CD4-positive, alpha-beta memory T cell (primary cell): ENCODE data around the gene IL1RAPL2. TPM values are rescaled to one million over a fixed set of nuclear protein-coding genes. Genes with fewer than 3 reads are reported as not detected.
"Not testable (repeated sequence)": the region's sequence is repeated elsewhere in the genome, so short reads cannot be mapped to it uniquely, and the experiment has no call there.

Source experiments
- CTCF ChIA-PET: fragments of 350-600 bp; sonication (Branson Sonifier 250); formaldehyde crosslinking; loops from one replicate; lab custom pipeline; 2021; ENCODE audit warnings: inconsistent platforms; ENCODE audit not compliant: partially characterized antibody; lab: Charles Lee
- POLR2A ChIA-PET: fragments of 350-600 bp; sonication (Branson Sonifier 250); formaldehyde crosslinking; loops from one replicate; lab custom pipeline; 2021; ENCODE audit not compliant: partially characterized antibody; lab: Charles Lee
- DNase-seq, 5 donors: peaks; one replicate each; pipeline versions ENCODE4 v3.0.0 to v3.0.0-alpha.2; 2020 to 2022; ENCODE audit warnings: mixed read lengths in 1 of 5
- H3K27ac ChIP-seq: one replicate; pipeline ENCODE4 v1.7.0; 2013; ENCODE audit warnings: low read depth, low read length
- H3K27me3 ChIP-seq: 2 replicates; pipeline ENCODE4 v1.7.0; 2013; ENCODE audit warnings: mild to moderate bottlenecking, low read length, moderate library complexity; ENCODE audit not compliant: insufficient read depth
- H3K36me3 ChIP-seq: 2 replicates; pipeline ENCODE4 v1.7.0; 2013; ENCODE audit warnings: mild to moderate bottlenecking, low read length, moderate library complexity; ENCODE audit not compliant: insufficient read depth
- H3K4me1 ChIP-seq: 2 replicates; pipeline ENCODE4 v1.7.0; 2013; ENCODE audit warnings: mild to moderate bottlenecking, low read length, moderate library complexity; ENCODE audit not compliant: insufficient read depth
- H3K4me3 ChIP-seq, 2 donors: one replicate each; pipeline ENCODE4 v1.7.0; 2013; ENCODE audit warnings: low read length in 2 of 2, mild to moderate bottlenecking in 1 of 2
- H3K9me3 ChIP-seq, 2 donors: one replicate each; pipeline ENCODE4 v1.7.0; 2013; ENCODE audit warnings: low read length in 2 of 2, control low read depth in 1 of 2; ENCODE audit not compliant: control insufficient read depth in 1 of 2
- H3K27ac Mint-ChIP-seq, 7 donors: one replicate each; pipeline ENCODE4 v1.8.0; 2020 to 2021; ENCODE audit warnings: mixed read lengths in 7 of 7, mild to moderate bottlenecking in 6 of 7, inconsistent platforms in 3 of 7, moderate library complexity in 3 of 7
- H3K27me3 Mint-ChIP-seq, 2 donors: one replicate each; pipeline ENCODE4 v1.8.0; 2020 to 2021; ENCODE audit warnings: mixed read lengths in 2 of 2
- H3K36me3 Mint-ChIP-seq, 2 donors: one replicate each; pipeline ENCODE4 v1.8.0; 2020 to 2021; ENCODE audit warnings: mixed read lengths in 2 of 2, inconsistent platforms in 1 of 2, mild to moderate bottlenecking in 1 of 2
- H3K4me1 Mint-ChIP-seq, 4 donors: one replicate each; pipeline ENCODE4 v1.8.0; 2020 to 2021; ENCODE audit warnings: mixed read lengths in 4 of 4, mild to moderate bottlenecking in 1 of 4
- H3K4me3 Mint-ChIP-seq, 8 donors: one replicate each; pipeline ENCODE4 v1.8.0; 2020 to 2021; ENCODE audit warnings: mixed read lengths in 8 of 8, mild to moderate bottlenecking in 7 of 8, moderate library complexity in 6 of 8, inconsistent platforms in 3 of 8
- H3K9me3 Mint-ChIP-seq, 8 donors: one replicate each; pipeline ENCODE4 v1.8.0; 2020 to 2021; ENCODE audit warnings: mixed read lengths in 8 of 8, mild to moderate bottlenecking in 5 of 8, inconsistent platforms in 3 of 8, moderate library complexity in 1 of 8
- intact Hi-C: fragments of 100-400 bp; cut with micrococcal nuclease; formaldehyde crosslinking; loops from one replicate; pipeline ENCODE4 v1.15.1; 2023
- polyA plus RNA-seq, 2 donors: library from polyadenylated mRNA; unstranded; fragments of 300-500 nt; fragmentation: Illumina TruSeq; gene quantifications; one replicate each; pipeline ENCODE4 v1.2.3, GENCODE V29; 2021
- total RNA-seq, 2 experiments: library from RNA; stranded (reverse); gene quantifications; one replicate each; pipeline ENCODE4 v1.2.3, GENCODE V29; 2021

The IL1RAPL2 gene
- total and polyA plus RNA-seq, 4 experiments from 2014 or later, result not detected

DNA sequence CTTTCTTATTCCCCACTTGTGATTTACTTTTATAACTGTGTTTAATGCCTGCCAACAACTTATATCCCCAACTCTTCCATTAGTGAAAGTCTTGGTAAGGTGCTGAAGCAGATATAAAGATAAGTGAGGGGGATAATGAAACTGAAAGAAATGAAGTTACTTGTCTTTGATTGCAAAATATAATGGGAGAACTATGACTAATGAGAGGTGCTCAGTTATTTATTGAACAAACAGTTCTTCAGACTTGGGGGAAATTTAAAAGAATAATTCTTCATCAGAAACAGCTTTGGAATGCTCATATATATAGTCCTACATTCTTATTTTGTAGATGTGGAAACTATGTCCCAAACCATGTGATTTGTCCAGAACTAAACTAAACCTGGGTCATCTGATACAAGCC is 441.0 kb downstream of the IL1RAPL2 start:
- Histone ChIP-seq H3K4me3 (no peak overlapping the region), H3K9me3 (no peaks in the 10 kb centered on the region), H3K36me3 (no peaks in the 10 kb centered on the region), H3K27me3 (no peaks in the 10 kb centered on the region), H3K4me1 (no peaks in the 10 kb centered on the region), H3K27ac (no peak overlapping the region)
- ChIA-PET POLR2A (no interaction called here), CTCF (no interaction called here)
- intact Hi-C loops, result no loop called here
- Mint-ChIP-seq H3K27ac (no peak overlapping the region), H3K9me3 (no peaks in the 10 kb centered on the region), H3K36me3 (no peaks in the 10 kb centered on the region), H3K4me3 (no peak overlapping the region), H3K4me1 (no peaks in the 10 kb centered on the region), H3K27me3 (no peaks in the 10 kb centered on the region)
- no peak for DNase-seq

- H3K4me3 Mint-ChIP-seq, result no peak overlapping the region
- CTCF ChIA-PET, result no interaction called here
- POLR2A ChIA-PET, result no interaction called here
- Histone ChIP-seq H3K4me3 (no peak overlapping the region), H3K27me3 (no peaks in the 10 kb centered on the region), H3K36me3 (no peaks in the 10 kb centered on the region), H3K27ac (no peak overlapping the region), H3K9me3 (no peaks in the 10 kb centered on the region), H3K4me1 (no peaks in the 10 kb centered on the region)
- DNase-seq, result no peak
- no peak overlapping the region for H3K27ac Mint-ChIP-seq
- intact Hi-C loops, result no loop called here
- no peaks in the 10 kb centered on the region for H3K4me1 Mint-ChIP-seq
- no peaks in the 10 kb centered on the region for H3K36me3 Mint-ChIP-seq
- peaks cover 0 to 2% (median 0%) of the 10 kb centered on the region in 8 donors for H3K9me3 Mint-ChIP-seq
- H3K27me3 Mint-ChIP-seq, result no peaks in the 10 kb centered on the region
Observed at GRCh38 chrX:105013719-105014118, 447.7 kb downstream of the IL1RAPL2 start.

DNA sequence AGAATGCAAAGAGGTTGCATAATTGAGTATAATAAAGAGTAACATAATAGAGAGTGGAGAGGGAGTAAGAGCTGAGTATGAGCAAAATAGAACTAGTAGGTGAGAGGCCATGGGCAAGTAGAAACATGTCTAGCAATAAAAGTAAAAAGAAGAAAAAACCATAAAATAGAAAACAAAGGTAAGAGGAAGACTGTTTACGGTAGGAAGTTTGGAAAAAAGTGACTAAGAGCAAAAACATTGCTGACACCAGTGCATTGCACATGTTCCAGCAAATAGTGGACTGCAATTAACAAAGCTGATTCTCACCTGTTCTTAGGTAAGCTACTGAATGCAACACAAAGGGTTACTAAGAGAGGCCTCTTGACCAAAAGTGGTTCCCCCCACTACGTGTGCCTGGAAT is 451.6 kb downstream of the IL1RAPL2 start:
- Mint-ChIP-seq H3K4me3 (no peak overlapping the region), H3K9me3 (peaks cover 0 to 2% (median 0%) of the 10 kb centered on the region in 8 donors), H3K4me1 (no peaks in the 10 kb centered on the region), H3K36me3 (no peaks in the 10 kb centered on the region), H3K27ac (no peak overlapping the region), H3K27me3 (no peaks in the 10 kb centered on the region)
- Histone ChIP-seq H3K36me3 (no peaks in the 10 kb centered on the region), H3K4me3 (no peak overlapping the region), H3K27ac (no peak overlapping the region), H3K9me3 (no peaks in the 10 kb centered on the region), H3K27me3 (no peaks in the 10 kb centered on the region), H3K4me1 (no peaks in the 10 kb centered on the region)
- ChIA-PET POLR2A (no interaction called here), CTCF (no interaction called here)
- intact Hi-C loops, result no loop called here
- DNase-seq, result no peak

- Mint-ChIP-seq H3K4me1 (no peaks in the 10 kb centered on the region), H3K36me3 (no peaks in the 10 kb centered on the region), H3K4me3 (no peak overlapping the region), H3K9me3 (peaks cover 0 to 2% (median 0%) of the 10 kb centered on the region in 8 donors), H3K27me3 (no peaks in the 10 kb centered on the region), H3K27ac (no peak overlapping the region)
- no peaks in the 10 kb centered on the region for H3K4me1 ChIP-seq
- intact Hi-C loops, result no loop called here
- ChIA-PET POLR2A (no interaction called here), CTCF (no interaction called here)
- H3K9me3 ChIP-seq, result no peaks in the 10 kb centered on the region
- DNase-seq, result no peak
- H3K27me3 ChIP-seq, result no peaks in the 10 kb centered on the region
- no peaks in the 10 kb centered on the region for H3K36me3 ChIP-seq
- H3K27ac ChIP-seq, result no peak overlapping the region
- H3K4me3 ChIP-seq, result no peak overlapping the region
Observed at GRCh38 chrX:105018865-105019264, 452.9 kb downstream of the IL1RAPL2 start.

DNA sequence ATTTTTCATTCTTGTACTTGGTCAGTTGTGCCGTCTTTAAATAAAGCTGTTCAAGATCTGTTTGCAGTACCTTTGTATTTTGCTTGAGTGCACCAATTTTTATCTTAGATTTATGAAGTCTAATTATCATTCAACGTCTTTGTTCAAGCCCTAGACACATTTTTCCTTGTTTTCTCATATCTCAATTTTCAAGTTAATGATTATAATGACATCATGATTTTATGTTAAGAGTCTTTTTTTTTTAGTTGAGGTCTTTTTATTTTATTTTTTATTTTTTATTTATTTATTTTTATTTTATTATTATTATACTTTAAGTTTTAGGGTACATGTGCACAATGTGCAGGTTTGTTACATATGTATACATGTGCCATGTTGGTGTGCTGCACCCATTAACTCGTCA is 463.0 kb downstream of the IL1RAPL2 start:
- H3K4me3 Mint-ChIP-seq, H3K27ac Mint-ChIP-seq, H3K4me1 ChIP-seq, H3K4me3 ChIP-seq, H3K9me3 Mint-ChIP-seq, H3K36me3 Mint-ChIP-seq, DNase-seq, H3K27me3 Mint-ChIP-seq, POLR2A ChIA-PET, CTCF ChIA-PET, H3K36me3 ChIP-seq, intact Hi-C loops, H3K27ac ChIP-seq, H3K4me1 Mint-ChIP-seq, H3K27me3 ChIP-seq, H3K9me3 ChIP-seq: not testable (repeated sequence)

- Mint-ChIP-seq H3K4me3 (no peak overlapping the region), H3K27ac (no peak overlapping the region), H3K36me3 (no peaks in the 10 kb centered on the region), H3K4me1 (no peaks in the 10 kb centered on the region), H3K9me3 (no peaks in the 10 kb centered on the region), H3K27me3 (no peaks in the 10 kb centered on the region)
- intact Hi-C loops, result no loop called here
- Histone ChIP-seq H3K4me3 (no peak overlapping the region), H3K9me3 (no peaks in the 10 kb centered on the region), H3K4me1 (no peaks in the 10 kb centered on the region), H3K36me3 (no peaks in the 10 kb centered on the region), H3K27ac (no peak overlapping the region), H3K27me3 (no peaks in the 10 kb centered on the region)
- DNase-seq, result no peak
- ChIA-PET POLR2A (no interaction called here), CTCF (no interaction called here)
Observed at GRCh38 chrX:105038672-105039328, 472.8 kb downstream of the IL1RAPL2 start.

DNA sequence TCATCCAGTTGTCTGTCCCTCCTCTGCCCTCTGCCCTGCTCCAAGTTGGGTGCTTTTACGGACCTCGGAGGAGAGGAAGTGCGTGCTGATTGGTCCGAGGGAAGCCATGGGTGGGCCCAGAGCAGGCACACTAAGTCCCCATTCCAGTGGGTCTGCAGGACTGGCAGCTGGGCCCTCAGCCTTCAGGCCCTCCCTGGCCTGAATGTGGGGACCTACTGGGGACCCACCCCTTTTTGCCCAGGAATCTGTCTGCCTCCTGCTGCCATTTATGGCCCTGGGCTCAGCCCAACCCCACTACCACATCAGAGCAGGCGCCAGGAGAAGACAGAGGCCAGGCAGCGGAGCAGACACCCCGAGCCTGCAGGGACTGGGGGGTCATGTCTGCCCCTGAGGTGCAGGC is 484.9 kb downstream of the IL1RAPL2 start:
- intact Hi-C loops, result no loop called here
- POLR2A ChIA-PET, result no interaction called here

DNA sequence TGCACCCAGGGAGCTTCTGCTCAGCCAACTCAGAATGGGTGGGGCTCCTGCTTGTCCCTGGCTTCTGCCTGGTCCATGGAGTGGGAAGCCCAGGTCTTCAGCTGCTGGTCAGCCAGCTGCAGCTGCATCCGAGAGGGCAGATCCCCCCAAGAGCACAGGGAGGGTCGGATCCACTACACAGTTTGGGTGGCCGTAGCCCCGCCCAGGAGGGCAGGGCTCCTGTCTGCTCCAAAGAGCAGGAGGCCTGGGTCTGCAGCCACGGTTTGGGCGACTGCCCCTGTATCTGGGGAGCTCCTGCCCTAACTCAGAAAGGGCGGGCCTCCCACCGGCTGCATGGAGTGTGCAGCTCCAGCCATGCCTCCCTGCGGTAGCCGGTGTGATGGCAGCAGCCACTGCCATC is 485.4 kb downstream of the IL1RAPL2 start:
- H3K27me3 Mint-ChIP-seq, result no peaks in the 10 kb centered on the region
- Histone ChIP-seq H3K9me3 (no peaks in the 10 kb centered on the region), H3K36me3 (no peaks in the 10 kb centered on the region), H3K4me1 (no peaks in the 10 kb centered on the region), H3K27ac (no peak overlapping the region), H3K4me3 (no peak overlapping the region), H3K27me3 (no peaks in the 10 kb centered on the region)
- no peak overlapping the region for H3K4me3 Mint-ChIP-seq
- H3K9me3 Mint-ChIP-seq, result peaks cover 0 to 4% (median 0%) of the 10 kb centered on the region in 8 donors
- intact Hi-C loops, result no loop called here
- H3K36me3 Mint-ChIP-seq, result no peaks in the 10 kb centered on the region
- ChIA-PET CTCF (no interaction called here), POLR2A (no interaction called here)
- peak overlapping the region in 1 of 7 donors; percentile 76 for H3K27ac Mint-ChIP-seq
- H3K4me1 Mint-ChIP-seq, result no peaks in the 10 kb centered on the region
- no peak for DNase-seq

More for the DNA sequence above, 484.9 kb downstream of the IL1RAPL2 start:
- Histone ChIP-seq H3K27ac (no peak overlapping the region), H3K27me3 (no peaks in the 10 kb centered on the region), H3K36me3 (no peaks in the 10 kb centered on the region), H3K4me3 (no peak overlapping the region), H3K4me1 (no peaks in the 10 kb centered on the region), H3K9me3 (no peaks in the 10 kb centered on the region)
- H3K4me1 Mint-ChIP-seq, result no peaks in the 10 kb centered on the region
- no peak overlapping the region for H3K27ac Mint-ChIP-seq
- no peaks in the 10 kb centered on the region for H3K27me3 Mint-ChIP-seq
- no peak for DNase-seq
- no peak overlapping the region for H3K4me3 Mint-ChIP-seq
- H3K9me3 Mint-ChIP-seq, result peaks cover 0 to 4% (median 0%) of the 10 kb centered on the region in 8 donors
- no peaks in the 10 kb centered on the region for H3K36me3 Mint-ChIP-seq
- CTCF ChIA-PET, result no interaction called here
